Measurements from ENCODE around the gene PLEKHO1.
"Not testable (repeated sequence)": the region's sequence is repeated elsewhere in the genome, so short reads cannot be mapped to it uniquely, and the experiment has no call there.

PLEKHO1 gene

GRCh38 chr1:150173141-150173585, 23.4 kb downstream of the PLEKHO1 start:
- no peak for DNase-seq (ENCODE audit: low read depth)

- no peak for DNase-seq (ENCODE audit: low read depth)
Measured at GRCh38 chr1:150176593-150176992, 26.9 kb downstream of the PLEKHO1 start.

- DNase-seq (ENCODE audit: low read depth), result no peak
Measured at GRCh38 chr1:150178548-150178947, 28.8 kb downstream of the PLEKHO1 start.

GRCh38 chr1:150179867-150180266, 30.2 kb downstream of the PLEKHO1 start:
- DNase-seq (ENCODE audit: low read depth), result no peak

GRCh38 chr1:150180474-150180873, 30.8 kb downstream of the PLEKHO1 start:
- no peak for DNase-seq (ENCODE audit: low read depth)

GRCh38 chr1:150182247-150182646, 32.5 kb downstream of the PLEKHO1 start:
- no peak for DNase-seq (ENCODE audit: low read depth)

- no peak for DNase-seq (ENCODE audit: low read depth)
Measured at GRCh38 chr1:150183061-150183460, 33.3 kb downstream of the PLEKHO1 start.

GRCh38 chr1:150185481-150185880, 35.8 kb downstream of the PLEKHO1 start:
- no peak for DNase-seq (ENCODE audit: low read depth)

- DNase-seq (ENCODE audit: low read depth), result not testable (repeated sequence)
Measured at GRCh38 chr1:150186438-150186788, 36.7 kb downstream of the PLEKHO1 start.

GRCh38 chr1:150186789-150187559, 37.3 kb downstream of the PLEKHO1 start:
- no peak for DNase-seq (ENCODE audit: low read depth)

- no peak for DNase-seq (ENCODE audit: low read depth)
Measured at GRCh38 chr1:150187560-150187931, 37.8 kb downstream of the PLEKHO1 start.

GRCh38 chr1:150192012-150192411, 42.3 kb downstream of the PLEKHO1 start:
- DNase-seq (ENCODE audit: low read depth), result no peak

GRCh38 chr1:150194381-150195031, 44.8 kb downstream of the PLEKHO1 start:
- no peak for DNase-seq (ENCODE audit: low read depth)

- DNase-seq (ENCODE audit: low read depth), result no peak
Measured at GRCh38 chr1:150196417-150196816, 46.7 kb downstream of the PLEKHO1 start.

- DNase-seq (ENCODE audit: low read depth), result no peak
Measured at GRCh38 chr1:150207281-150207971, 57.7 kb downstream of the PLEKHO1 start.

- DNase-seq (ENCODE audit: low read depth), result not testable (repeated sequence)
Measured at GRCh38 chr1:150208460-150208859, 58.7 kb downstream of the PLEKHO1 start.

All from T-helper 22 cell (primary cell).